GM12878 (cell line): ENCODE results near the gene RUBCNL. TPM values are rescaled to one million over a fixed set of nuclear protein-coding genes. Genes with fewer than 3 reads are reported as not detected.

Experiments
- ATAC-seq: fragments of 200-7000 bp; cut with Tn5 transposase; 3 replicates; pipeline ENCODE4 v1.9.1; 2020; ENCODE audit warnings: mild to moderate bottlenecking, moderate library complexity
- BruUV-seq: library from RNA; stranded (reverse); fragments of 400-500 nt; replicated peaks from 2 replicates; lab custom pipeline; 2021; lab: Mats Ljungman, UMichigan
- CTCF ChIA-PET: fragments of 300-600 bp; sonication (Branson Sonifier 250); formaldehyde crosslinking; extraction: SDS; loops from one replicate; lab custom pipeline; 2021; ENCODE audit warnings: inconsistent platforms; lab: Yijun Ruan, JAX
- POLR2A ChIA-PET: fragments of 350-600 bp; formaldehyde crosslinking; extraction: SDS; loops from one replicate; lab custom pipeline; 2021; ENCODE audit warnings: inconsistent platforms; lab: Charles Lee
- RAD21 ChIA-PET: fragments of 300-600 bp; sonication (Branson Sonifier 250); formaldehyde crosslinking; loops from one replicate; lab custom pipeline; 2023; ENCODE audit warnings: antibody characterized with exemption; ENCODE audit not compliant: unreplicated experiment; lab: Charles Lee
- SMC1A ChIA-PET: fragments of 300-600 bp; sonication (Branson Sonifier 250); formaldehyde crosslinking; loops from one replicate; lab custom pipeline; 2023; ENCODE audit not compliant: unreplicated experiment, uncharacterized antibody; lab: Charles Lee
- DNase-seq: peaks from one replicate; pipeline ENCODE4 v3.0.0-alpha.2; 2011; ENCODE audit warnings: low read depth, low spot score
- FAIRE-seq: peaks from 3 replicates; lab custom pipeline; 2011; peaks lifted over from hg19 to GRCh38; lab: Jason Lieb, UNC
- H2AFZ ChIP-seq: 2 replicates; pipeline ENCODE4 v1.6.0; 2011; ENCODE audit warnings: low read depth, low read length, control low read depth; ENCODE audit not compliant: control insufficient read depth
- H3K27ac ChIP-seq: 2 replicates; pipeline ENCODE4 v1.5.1; 2011; ENCODE audit warnings: control low read depth; ENCODE audit not compliant: control insufficient read depth, insufficient read depth
- H3K27me3 ChIP-seq, 2 experiments: replicated peaks in 1 of 2; 2 replicates each; pipeline versions ENCODE4 v1.6.0 to v1.6.1; 2011; ENCODE audit warnings: low read length in 1 of 2; ENCODE audit not compliant: control insufficient read depth in 2 of 2, insufficient read depth in 2 of 2
- H3K36me3 ChIP-seq, 2 experiments: 2 replicates each; pipeline ENCODE4 v1.5.1; 2011; ENCODE audit warnings: low read length in 1 of 2; ENCODE audit not compliant: control insufficient read depth in 2 of 2, insufficient read depth in 2 of 2
- H3K4me1 ChIP-seq: 2 replicates; pipeline ENCODE4 v1.6.1; 2011; ENCODE audit warnings: mild to moderate bottlenecking, low read length, moderate library complexity, mixed read lengths; ENCODE audit not compliant: control insufficient read depth, insufficient read depth
- H3K4me2 ChIP-seq: 2 replicates; pipeline ENCODE4 v1.6.0; 2011; ENCODE audit warnings: control low read depth; ENCODE audit not compliant: control insufficient read depth, insufficient read depth
- H3K4me3 ChIP-seq: fragments of 200-600 bp; sonication (generic); 2 replicates; pipeline ENCODE4 v1.5.1; 2016
- H3K79me2 ChIP-seq: 2 replicates; pipeline ENCODE4 v1.6.0; 2011; ENCODE audit warnings: low read length; ENCODE audit not compliant: control insufficient read depth, insufficient read depth
- H3K9ac ChIP-seq: 2 replicates; pipeline ENCODE4 v1.8.0; 2011; ENCODE audit warnings: low read length, control low read depth, mixed read lengths; ENCODE audit not compliant: control insufficient read depth, insufficient read depth
- H3K9me3 ChIP-seq: replicated peaks from 3 replicates; pipeline ENCODE4 v1.5.1; 2011; ENCODE audit warnings: mild to moderate bottlenecking, low read length; ENCODE audit not compliant: control insufficient read depth, insufficient read depth
- H4K20me1 ChIP-seq: 2 replicates; pipeline ENCODE4 v1.6.0; 2011; ENCODE audit not compliant: control insufficient read depth, insufficient read depth
- CHD4 ChIP-seq: fragments of 200-600 bp; sonication (generic); IDR thresholded peaks from 2 replicates; pipeline ENCODE4 v1.6.1; 2016; ENCODE audit warnings: mild to moderate bottlenecking
- FOS ChIP-seq: IDR thresholded peaks from 3 replicates; pipeline ENCODE4 v1.6.1; 2011; ENCODE audit warnings: borderline replicate concordance; ENCODE audit not compliant: insufficient read length; ENCODE audit errors: extremely low read depth
- KLF5 ChIP-seq: fragments of 450-650 bp; IDR thresholded peaks from 2 replicates; pipeline ENCODE4 v1.6.1; 2014; ENCODE audit warnings: mild to moderate bottlenecking; ENCODE audit not compliant: partially characterized antibody
- MLLT1 ChIP-seq: fragments of 450-650 bp; IDR thresholded peaks from 2 replicates; pipeline ENCODE4 v1.6.1; 2016; ENCODE audit warnings: mild to moderate bottlenecking
- NFYB ChIP-seq: IDR thresholded peaks from 2 replicates; pipeline ENCODE4 v1.6.1; 2011; ENCODE audit warnings: low read depth, mild to moderate bottlenecking, low read length, improper control_type of control experiment, moderate library complexity; ENCODE audit not compliant: insufficient read depth
- POLR2A ChIP-seq: IDR thresholded peaks from 2 replicates; pipeline ENCODE4 v1.6.1; 2011; ENCODE audit warnings: low read depth, mild to moderate bottlenecking, low read length
- RB1 ChIP-seq: fragments of 450-650 bp; formaldehyde crosslinking; IDR thresholded peaks from 2 replicates; pipeline ENCODE4 v1.6.1; 2017; ENCODE audit warnings: mild to moderate bottlenecking, borderline replicate concordance
- RFX5 ChIP-seq: IDR thresholded peaks from 2 replicates; pipeline ENCODE4 v1.6.1; 2011; ENCODE audit warnings: low read depth, low read length, improper control_type of control experiment
- TAF1 ChIP-seq: IDR thresholded peaks from 2 replicates; pipeline ENCODE4 v1.6.1; 2011; ENCODE audit warnings: mild to moderate bottlenecking, low read depth, low read length, borderline replicate concordance
- TCF3 ChIP-seq: IDR thresholded peaks from 2 replicates; pipeline ENCODE4 v1.6.1; 2012; ENCODE audit warnings: low read depth, mild to moderate bottlenecking, low read length, borderline replicate concordance; ENCODE audit not compliant: insufficient read depth
- ZBED1 ChIP-seq: IDR thresholded peaks from 2 replicates; pipeline ENCODE4 v1.6.1; 2016; ENCODE audit warnings: borderline replicate concordance
- WGBS: methylation state at CpG from one replicate; pipeline ENCODE4 v1.1.6; 2016; ENCODE audit warnings: low lambda C conversion rate; ENCODE audit not compliant: insufficient replicate concordance, insufficient coverage; ENCODE audit errors: missing lambda C conversion rate; 5-methylcytosine and 5-hydroxymethylcytosine counted together
- in situ Hi-C: fragments of 300-500 bp; cut with MboI; formaldehyde crosslinking; loops from 9 replicates; pipeline ENCODE4 v1.14.3; 2018; ENCODE audit warnings: mixed read lengths
- intact Hi-C: fragments of 100-400 bp; cut with micrococcal nuclease; formaldehyde crosslinking; loops from one replicate; pipeline ENCODE4 v1.14.2; 2022; ENCODE audit not compliant: unreplicated experiment
- polyA plus RNA-seq, 11 experiments: library from polyadenylated mRNA; depleted of rRNA in 4 of 11; unstranded in 6 of 11; stranded (reverse) in 5 of 11; fragments of >200 nt; fragmentation: Nextera tagmentation in 4 of 11; fragmentation: Illumina TruSeq in 1 of 11; extraction: Ambion mirVana in 4 of 11; extraction: Trizol in 1 of 11; gene quantifications; 1 replicate in 1 of 11; 2 replicates in 10 of 11; pipeline versions ENCODE4 v1.2.1 to v1.2.3, GENCODE V29; 2011 to 2016; ENCODE audit warnings: inconsistent platforms in 2 of 11, missing spikeins in 2 of 11, low read depth in 1 of 11
- total RNA-seq, 4 experiments: library from RNA; depleted of rRNA in 3 of 4; stranded (reverse); fragments of >200 nt in 3 of 4; fragmentation: Illumina TruSeq in 1 of 4; extraction: Trizol in 1 of 4; gene quantifications; 2 replicates each; pipeline versions ENCODE4 v1.2.1 to v1.2.3, GENCODE V29; 2013 to 2021
- TF ChIP-seq, protein P1 (sequence below): fragments of 450-650 bp; IDR thresholded peaks from 2 replicates; pipeline ENCODE4 v1.6.1; 2017; ENCODE audit warnings: mild to moderate bottlenecking, low read depth, inconsistent platforms; ENCODE audit not compliant: poor library complexity, severe bottlenecking
- TF ChIP-seq, protein P2 (sequence below): IDR thresholded peaks from 2 replicates; pipeline ENCODE4 v1.6.1; 2011; ENCODE audit warnings: mild to moderate bottlenecking, low read depth, low read length, moderate library complexity; ENCODE audit not compliant: insufficient replicate concordance

The RUBCNL gene
- total and polyA plus RNA-seq, 10 of the 15 experiments (the other 5 are each of a cell fraction or from before 2014, with no cell fraction given): 0.71 to 51.9 (median 38.2) TPM

DNA sequence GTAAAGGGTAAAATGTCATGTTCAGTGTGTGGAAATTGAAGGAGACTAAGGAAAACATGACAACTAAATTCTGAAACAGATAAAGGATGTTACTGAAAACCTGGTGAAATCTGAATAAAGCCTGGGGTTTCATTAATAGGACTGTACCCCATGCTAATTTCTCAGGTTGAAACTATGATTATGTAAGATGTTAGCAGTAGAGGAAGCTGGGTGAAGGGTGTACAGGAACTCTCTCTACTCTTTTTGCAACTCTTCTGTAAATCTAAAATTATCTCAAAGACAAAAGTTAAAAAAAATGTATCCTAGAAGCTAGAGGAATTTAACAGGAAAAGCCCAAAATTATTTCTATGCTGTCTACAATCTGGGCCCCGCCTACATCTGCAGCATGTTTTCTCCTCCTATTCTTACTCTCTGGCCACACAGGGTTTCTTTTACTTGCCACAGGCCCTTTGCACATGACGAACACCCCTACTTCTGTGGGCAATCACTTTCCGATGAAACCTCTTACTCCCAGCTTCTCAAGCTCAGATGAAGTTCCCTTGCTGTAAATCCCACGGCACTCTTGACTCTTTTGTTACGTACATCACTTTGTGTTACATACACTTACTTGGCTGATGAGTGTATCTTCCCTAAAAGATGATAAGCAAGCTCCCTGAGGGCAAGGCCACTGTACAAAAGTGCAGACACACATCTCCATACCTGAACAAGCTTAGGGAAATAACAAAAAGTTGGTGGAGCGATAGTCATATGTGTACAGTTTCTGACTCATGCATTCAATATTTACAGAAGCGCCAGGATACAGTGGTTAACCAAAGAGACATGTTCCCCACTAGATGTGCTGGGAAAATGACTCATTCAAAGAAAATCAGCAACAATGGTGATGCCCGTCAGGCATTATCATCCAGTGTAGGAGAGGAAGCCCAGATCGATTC is 32.6 kb downstream of the RUBCNL start (continued):
- TF ChIP-seq, protein P1, sequence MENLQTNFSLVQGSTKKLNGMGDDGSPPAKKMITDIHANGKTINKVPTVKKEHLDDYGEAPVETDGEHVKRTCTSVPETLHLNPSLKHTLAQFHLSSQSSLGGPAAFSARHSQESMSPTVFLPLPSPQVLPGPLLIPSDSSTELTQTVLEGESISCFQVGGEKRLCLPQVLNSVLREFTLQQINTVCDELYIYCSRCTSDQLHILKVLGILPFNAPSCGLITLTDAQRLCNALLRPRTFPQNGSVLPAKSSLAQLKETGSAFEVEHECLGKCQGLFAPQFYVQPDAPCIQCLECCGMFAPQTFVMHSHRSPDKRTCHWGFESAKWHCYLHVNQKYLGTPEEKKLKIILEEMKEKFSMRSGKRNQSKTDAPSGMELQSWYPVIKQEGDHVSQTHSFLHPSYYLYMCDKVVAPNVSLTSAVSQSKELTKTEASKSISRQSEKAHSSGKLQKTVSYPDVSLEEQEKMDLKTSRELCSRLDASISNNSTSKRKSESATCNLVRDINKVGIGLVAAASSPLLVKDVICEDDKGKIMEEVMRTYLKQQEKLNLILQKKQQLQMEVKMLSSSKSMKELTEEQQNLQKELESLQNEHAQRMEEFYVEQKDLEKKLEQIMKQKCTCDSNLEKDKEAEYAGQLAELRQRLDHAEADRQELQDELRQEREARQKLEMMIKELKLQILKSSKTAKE: no peak
- TF ChIP-seq, protein P2, sequence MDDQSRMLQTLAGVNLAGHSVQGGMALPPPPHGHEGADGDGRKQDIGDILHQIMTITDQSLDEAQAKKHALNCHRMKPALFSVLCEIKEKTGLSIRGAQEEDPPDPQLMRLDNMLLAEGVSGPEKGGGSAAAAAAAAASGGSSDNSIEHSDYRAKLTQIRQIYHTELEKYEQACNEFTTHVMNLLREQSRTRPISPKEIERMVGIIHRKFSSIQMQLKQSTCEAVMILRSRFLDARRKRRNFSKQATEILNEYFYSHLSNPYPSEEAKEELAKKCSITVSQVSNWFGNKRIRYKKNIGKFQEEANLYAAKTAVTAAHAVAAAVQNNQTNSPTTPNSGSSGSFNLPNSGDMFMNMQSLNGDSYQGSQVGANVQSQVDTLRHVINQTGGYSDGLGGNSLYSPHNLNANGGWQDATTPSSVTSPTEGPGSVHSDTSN: no peak
- no peak for TF ChIP-seq TAF1
- peak; percentile 77; the same call in 1 of the 2 replicates for TF ChIP-seq ZBED1
- TF ChIP-seq RB1: no peak
- TF ChIP-seq CHD4: no peak
- TF ChIP-seq, all 136 proteins: peak for 28

DNA sequence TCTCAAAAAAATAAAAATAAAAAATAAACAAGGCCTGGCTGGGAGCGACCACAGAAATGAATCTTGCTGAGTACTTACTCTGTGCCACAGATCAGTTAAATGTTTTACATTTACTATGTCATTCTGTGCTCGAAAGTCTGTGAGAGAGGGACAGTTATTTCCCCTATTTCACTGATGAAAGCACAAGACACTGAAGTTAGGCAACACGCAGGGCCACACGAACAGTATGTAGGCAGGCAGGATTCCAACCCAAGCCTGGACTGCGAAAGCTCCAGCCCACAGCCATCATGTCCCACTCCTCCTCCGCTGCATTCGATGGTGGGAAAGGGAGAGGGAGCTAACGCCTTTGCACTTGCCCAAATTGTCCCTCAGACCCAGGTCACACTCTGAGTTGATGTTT is 34.2 kb downstream of the RUBCNL start:
- ChIA-PET CTCF (interaction anchor here (1.0 kb wide), 1 partner anchor 17 kb away, joined by 3 read pairs; no protein-coding TSS in a partner anchor), POLR2A (no interaction called here), RAD21 (no interaction called here), SMC1A (no interaction called here)
- Histone ChIP-seq H3K9ac (no peak overlapping the region), H3K27me3 (no peaks in the 10 kb centered on the region), H3K79me2 (no peaks in the 10 kb centered on the region), H3K27ac (no peak overlapping the region), H3K9me3 (peaks cover 9% of the 10 kb centered on the region; the same call in 2 of the 3 replicates), H3K4me3 (no peak overlapping the region), H2AFZ (no peak overlapping the region), H3K4me2 (no peak overlapping the region), H3K4me1 (no peaks in the 10 kb centered on the region; the same call in 1 of the 2 replicates), H3K36me3 (peaks cover 4 to 37% of the 10 kb centered on the region in 2 experiments), H4K20me1 (no peaks in the 10 kb centered on the region)
- 88% methylated on average over 8 of the region's 8 CpGs for WGBS
- in situ Hi-C loops (no loop called here), intact Hi-C loops (no loop called here)
- DNase-seq (no peak), ATAC-seq (no peak), FAIRE-seq (no peak)
- TF ChIP-seq MLLT1 (no peak), NFYB (no peak), FOS (no peak), KLF5 (no peak), POLR2A (0 out of 2 replicates have a peak, but pooled peaks have one; percentile 15), RFX5 (no peak), TCF3 (no peak)
- no TSS peak for BruUV-seq
